Adipocyte (in vitro differentiated cells): Measurements from ENCODE around the gene AKAP8.
"Not testable (repeated sequence)": the region's sequence is repeated elsewhere in the genome, so short reads cannot be mapped to it uniquely, and the experiment has no call there.

Experiments
- DNase-seq: peaks from one replicate; pipeline ENCODE4 v3.0.0-alpha.2; 2015; ENCODE audit warnings: low read depth
- H3K27me3 ChIP-seq: replicated peaks from 2 replicates; pipeline ENCODE4 v1.7.0; 2013; ENCODE audit warnings: mild to moderate bottlenecking, low read length, moderate library complexity; ENCODE audit not compliant: control insufficient read depth, insufficient read depth
- H3K36me3 ChIP-seq: 2 replicates; pipeline ENCODE4 v1.7.0; 2013; ENCODE audit warnings: low read length, mild to moderate bottlenecking, moderate library complexity; ENCODE audit not compliant: control insufficient read depth, insufficient read depth, severe bottlenecking
- H3K4me1 ChIP-seq: 2 replicates; pipeline ENCODE4 v1.7.0; 2013; ENCODE audit warnings: mild to moderate bottlenecking, low read length, moderate library complexity; ENCODE audit not compliant: control insufficient read depth, insufficient read depth
- H3K4me3 ChIP-seq: 2 replicates; pipeline ENCODE4 v1.7.0; 2013; ENCODE audit warnings: mild to moderate bottlenecking, low read length, moderate library complexity
- H3K9ac ChIP-seq: 2 replicates; pipeline ENCODE4 v1.7.0; 2013; ENCODE audit warnings: mild to moderate bottlenecking, low read length, moderate library complexity
- H3K9me3 ChIP-seq: 2 replicates; pipeline ENCODE4 v1.7.0; 2013; ENCODE audit warnings: mild to moderate bottlenecking, low read length, moderate library complexity; ENCODE audit not compliant: control insufficient read depth

AKAP8 gene

DNA sequence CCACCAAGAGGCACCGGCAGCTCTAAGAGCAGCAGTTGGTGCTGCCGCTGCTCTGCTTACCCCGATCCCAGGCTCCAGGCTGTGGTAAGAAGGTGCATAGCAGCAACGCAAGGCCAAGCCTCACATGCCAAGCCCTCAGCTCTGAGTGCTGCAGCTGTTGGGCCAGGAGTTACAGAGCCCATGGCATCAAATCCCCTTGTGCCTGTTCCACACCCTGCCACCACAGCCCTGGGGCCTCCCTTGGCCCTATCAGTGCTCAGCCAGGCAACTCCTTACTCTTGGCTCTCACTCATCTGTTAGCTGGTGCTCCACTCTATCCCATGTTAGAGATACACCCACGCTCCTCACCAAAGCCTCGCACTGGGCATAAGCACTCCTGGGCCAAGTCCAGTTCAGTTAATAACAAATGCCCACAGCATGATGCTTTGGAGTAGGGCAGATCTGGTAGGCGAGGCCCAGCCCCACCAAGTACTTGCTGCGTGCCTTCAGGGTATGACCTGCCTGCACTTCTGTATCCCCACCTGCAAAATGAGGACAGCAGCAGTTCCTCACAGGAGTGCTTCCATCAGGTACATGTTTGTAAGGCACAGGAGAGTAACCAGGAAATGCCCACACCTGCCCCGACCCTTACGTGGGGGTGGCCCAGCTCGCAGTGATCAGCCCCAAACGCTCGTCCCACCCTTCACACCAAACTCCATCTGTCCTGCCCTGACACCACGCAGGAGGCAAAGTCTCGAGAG lies 23.0 kb upstream of the AKAP8 start:
- peaks cover 22% of the 10 kb centered on the region for H3K4me1 ChIP-seq
- DNase-seq, result no peak
- H3K4me3 ChIP-seq, result no peak overlapping the region
- no peaks in the 10 kb centered on the region for H3K9me3 ChIP-seq
- peaks cover 81% of the 10 kb centered on the region for H3K36me3 ChIP-seq
- H3K9ac ChIP-seq, result no peak overlapping the region
- H3K27me3 ChIP-seq, result no peaks in the 10 kb centered on the region

GRCh38 chr19:15401397-15401710 lies 21.8 kb upstream of the AKAP8 start:
- no peak overlapping the region for H3K9ac ChIP-seq
- peaks cover 81% of the 10 kb centered on the region for H3K36me3 ChIP-seq

DNA sequence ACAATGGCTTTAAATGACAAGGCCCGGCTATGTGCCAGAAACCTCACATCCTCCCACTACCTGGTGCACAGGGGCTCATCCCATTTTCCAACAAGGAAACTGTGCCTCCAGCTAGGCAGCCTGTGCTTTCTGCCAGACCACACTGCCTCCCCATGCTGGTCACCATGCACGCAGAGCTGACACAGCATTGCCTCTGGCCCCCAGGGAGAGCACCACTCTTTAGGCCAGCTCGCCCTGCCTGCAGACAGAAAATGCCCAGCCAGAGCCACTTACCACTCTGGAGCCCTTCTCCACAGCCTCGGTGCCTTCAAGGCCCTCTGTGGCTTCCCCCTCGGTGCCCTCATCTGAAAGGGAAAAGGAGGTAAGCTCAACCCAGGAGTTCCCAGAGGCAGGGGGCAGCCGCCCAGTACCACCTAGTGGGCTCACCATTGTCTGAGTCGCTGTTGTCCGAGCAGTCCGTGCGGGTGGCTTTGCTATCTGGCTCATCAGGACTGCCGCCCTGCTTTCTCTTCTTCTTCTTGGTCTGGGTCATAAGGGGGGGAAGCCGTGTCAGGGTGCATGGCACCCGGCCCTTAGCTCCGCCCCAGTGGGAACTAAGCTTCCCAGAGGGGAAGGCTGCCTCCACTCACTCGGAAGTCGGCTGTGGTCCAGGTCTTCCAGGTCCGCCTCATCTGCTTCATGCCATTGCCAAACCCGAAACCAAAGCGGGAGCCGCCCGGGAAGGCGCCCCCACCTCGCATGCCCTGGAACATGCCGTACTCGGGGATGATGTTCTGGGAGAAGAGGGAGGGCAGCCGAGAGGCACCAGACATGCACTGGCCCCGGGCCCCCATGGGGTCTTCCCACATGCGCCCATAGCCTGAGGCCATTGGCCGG lies 21.2 kb upstream of the AKAP8 start:
- Histone ChIP-seq H3K9ac (no peak overlapping the region), H3K36me3 (peaks cover 82% of the 10 kb centered on the region), H3K27me3 (no peaks in the 10 kb centered on the region), H3K9me3 (no peaks in the 10 kb centered on the region), H3K4me3 (no peak overlapping the region), H3K4me1 (peaks cover 16% of the 10 kb centered on the region)
- DNase-seq, result no peak

More at GRCh38 chr19:15401397-15401710, 21.8 kb upstream of the AKAP8 start:
- Histone ChIP-seq H3K4me1 (peaks cover 16% of the 10 kb centered on the region), H3K4me3 (no peak overlapping the region), H3K9me3 (no peaks in the 10 kb centered on the region), H3K27me3 (no peaks in the 10 kb centered on the region)
- DNase-seq, result no peak

GRCh38 chr19:15399635-15400034 lies 20.0 kb upstream of the AKAP8 start:
- H3K9ac ChIP-seq, result no peak overlapping the region
- H3K4me1 ChIP-seq, result peaks cover 13% of the 10 kb centered on the region
- no peaks in the 10 kb centered on the region for H3K27me3 ChIP-seq
- H3K36me3 ChIP-seq, result peaks cover 89% of the 10 kb centered on the region
- no peak overlapping the region for H3K4me3 ChIP-seq
- no peak for DNase-seq
- no peaks in the 10 kb centered on the region for H3K9me3 ChIP-seq

GRCh38 chr19:15399234-15399515 lies 19.6 kb upstream of the AKAP8 start:
- H3K36me3 ChIP-seq, result peaks cover 94% of the 10 kb centered on the region
- H3K4me1 ChIP-seq, result peaks cover 11% of the 10 kb centered on the region
- no peak for DNase-seq
- H3K4me3 ChIP-seq, result no peak overlapping the region
- H3K9me3 ChIP-seq, result no peaks in the 10 kb centered on the region
- no peak overlapping the region for H3K9ac ChIP-seq
- H3K27me3 ChIP-seq, result no peaks in the 10 kb centered on the region

- Histone ChIP-seq H3K9me3 (no peaks in the 10 kb centered on the region), H3K4me3 (no peak overlapping the region), H3K27me3 (no peaks in the 10 kb centered on the region), H3K9ac (no peak overlapping the region), H3K36me3 (peaks cover 94% of the 10 kb centered on the region), H3K4me1 (peaks cover 11% of the 10 kb centered on the region)
- DNase-seq, result no peak
Observed at GRCh38 chr19:15398501-15399233, 19.1 kb upstream of the AKAP8 start.

GRCh38 chr19:15397782-15398181 lies 18.2 kb upstream of the AKAP8 start:
- Histone ChIP-seq H3K9ac (no peak overlapping the region), H3K4me3 (no peak overlapping the region), H3K9me3 (no peaks in the 10 kb centered on the region), H3K36me3 (peaks cover 94% of the 10 kb centered on the region), H3K4me1 (peaks cover 12% of the 10 kb centered on the region), H3K27me3 (no peaks in the 10 kb centered on the region)
- no peak for DNase-seq

GRCh38 chr19:15397236-15397635 lies 17.6 kb upstream of the AKAP8 start:
- no peak overlapping the region for H3K9ac ChIP-seq
- peaks cover 12% of the 10 kb centered on the region for H3K4me1 ChIP-seq
- no peak overlapping the region for H3K4me3 ChIP-seq
- no peak for DNase-seq
- H3K9me3 ChIP-seq, result no peaks in the 10 kb centered on the region
- H3K36me3 ChIP-seq, result peaks cover 92% of the 10 kb centered on the region
- no peaks in the 10 kb centered on the region for H3K27me3 ChIP-seq

GRCh38 chr19:15396436-15396835 lies 16.8 kb upstream of the AKAP8 start:
- H3K9me3 ChIP-seq, result no peaks in the 10 kb centered on the region
- H3K36me3 ChIP-seq, result peaks cover 91% of the 10 kb centered on the region

DNA sequence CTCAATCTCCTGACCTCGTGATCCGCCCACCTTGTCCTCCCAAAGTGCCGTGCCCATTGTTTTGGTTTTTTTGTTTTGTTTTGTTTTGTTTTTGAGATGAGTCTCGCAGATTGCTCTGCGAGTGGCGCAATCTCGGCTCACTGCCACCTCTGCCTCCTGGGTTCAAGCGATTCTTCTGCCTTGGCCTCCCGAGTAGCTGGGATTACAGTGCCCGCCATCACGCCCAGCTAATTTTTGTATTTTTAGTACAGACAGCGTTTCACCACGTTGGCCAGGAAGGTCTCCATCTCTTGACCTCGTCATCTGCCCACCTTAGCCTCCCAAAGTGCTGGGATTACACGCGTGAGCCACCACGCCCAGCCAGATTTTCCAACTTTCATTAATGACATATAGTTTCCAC lies 15.7 kb upstream of the AKAP8 start:
- not testable (repeated sequence) for H3K4me3 ChIP-seq, H3K27me3 ChIP-seq, H3K9me3 ChIP-seq, H3K9ac ChIP-seq, DNase-seq
- H3K4me1 ChIP-seq, result peaks cover 12% of the 10 kb centered on the region
- peaks cover 87% of the 10 kb centered on the region for H3K36me3 ChIP-seq

More at GRCh38 chr19:15396436-15396835, 16.8 kb upstream of the AKAP8 start:
- Histone ChIP-seq H3K27me3 (no peaks in the 10 kb centered on the region), H3K4me1 (peaks cover 12% of the 10 kb centered on the region), H3K9ac (no peak overlapping the region), H3K4me3 (no peak overlapping the region)
- DNase-seq, result no peak

- peaks cover 82% of the 10 kb centered on the region for H3K36me3 ChIP-seq
- peaks cover 12% of the 10 kb centered on the region for H3K4me1 ChIP-seq
- no peak overlapping the region for H3K9ac ChIP-seq
Observed at GRCh38 chr19:15394426-15394825, 14.8 kb upstream of the AKAP8 start.

More at GRCh38 chr19:15394426-15394825, 14.8 kb upstream of the AKAP8 start:
- no peaks in the 10 kb centered on the region for H3K9me3 ChIP-seq
- DNase-seq, result no peak
- H3K27me3 ChIP-seq, result no peaks in the 10 kb centered on the region
- no peak overlapping the region for H3K4me3 ChIP-seq
